OCI-LY3 (cell line): ENCODE results near the gene SMAD5.

Experiments
- H2AFZ ChIP-seq: fragments of 200-600, 300-600 bp; shearing (Covaris generic); 2 replicates; pipeline ENCODE4 v1.6.0; 2014; ENCODE audit warnings: antibody characterized with exemption, low read depth, low read length
- H3K27ac ChIP-seq: fragments of 200-600, 300-600 bp; sonication (generic); 2 replicates; pipeline ENCODE4 v1.5.1; 2014; ENCODE audit warnings: mild to moderate bottlenecking, low read length, moderate library complexity, mixed read lengths
- H3K27me3 ChIP-seq: fragments of 200-600, 300-600 bp; sonication (generic); 2 replicates; pipeline ENCODE4 v1.6.1; 2014; ENCODE audit warnings: low read depth, low read length, mixed read lengths
- H3K36me3 ChIP-seq: fragments of 200-600, 300-600 bp; sonication (generic); replicated peaks from 2 replicates; pipeline ENCODE3; 2014; ENCODE audit warnings: low read depth, low read length, mixed read lengths
- H3K4me1 ChIP-seq: fragments of 300-600, 200-600 bp; sonication (generic); 2 replicates; pipeline ENCODE4 v1.6.1; 2014; ENCODE audit warnings: low read length, mixed read lengths
- H3K4me2 ChIP-seq: fragments of 200-600, 300-600 bp; sonication (generic); 2 replicates; pipeline ENCODE4 v1.6.1; 2014; ENCODE audit warnings: low read length, mixed read lengths
- H3K4me3 ChIP-seq: fragments of 300-600, 200-600 bp; sonication (generic); 2 replicates; pipeline ENCODE4 v1.5.1; 2014; ENCODE audit warnings: antibody characterized with exemption, mild to moderate bottlenecking, low read length, moderate library complexity
- H3K79me2 ChIP-seq: fragments of 300-600, 200-600 bp; shearing (Covaris generic); 2 replicates; pipeline ENCODE4 v1.6.1; 2014; ENCODE audit warnings: mild to moderate bottlenecking, low read length, mixed read lengths
- H3K9ac ChIP-seq: fragments of 300-600, 200-600 bp; shearing (Covaris generic); 2 replicates; pipeline ENCODE4 v1.6.0; 2014; ENCODE audit warnings: mild to moderate bottlenecking, low read length, moderate library complexity
- H3K9me3 ChIP-seq: fragments of 200-600, 300-600 bp; shearing (Covaris generic); 2 replicates; pipeline ENCODE4 v1.6.1; 2014; ENCODE audit warnings: low read length, mixed read lengths; ENCODE audit not compliant: insufficient read depth
- H4K20me1 ChIP-seq: fragments of 200-600, 300-600 bp; sonication (generic); 2 replicates; pipeline ENCODE4 v1.6.1; 2016; ENCODE audit warnings: low read length, mixed read lengths; ENCODE audit not compliant: insufficient read depth
- CTCF ChIP-seq: fragments of 200-600, 300-600 bp; sonication (generic); IDR thresholded peaks from 2 replicates; pipeline ENCODE4 v1.5.1; 2014; ENCODE audit warnings: antibody characterized with exemption, low read length, low read depth
- EZH2phosphoT487 ChIP-seq: fragments of 200-600 bp; shearing (Covaris generic); IDR thresholded peaks from 2 replicates; pipeline ENCODE4 v1.6.1; 2018; ENCODE audit warnings: antibody characterized with exemption, mixed run types, low read depth

Gene SMAD5

GRCh38 chr5:136132557-136133221 is at the start of gene SMAD5:
SMAD5 (plus strand) TSS chr5:136132845; CDS start chr5:136153761, 20,916 bp downstream.
- Histone ChIP-seq H3K36me3 (no peaks in the 10 kb centered on the region), H3K27ac (peak within 1 kb of the TSS; percentile 21; the same call in 1 of the 2 replicates), H3K9me3 (no peaks in the 10 kb centered on the region), H3K4me2 (peak within 1 kb of the TSS; percentile 99), H3K79me2 (peaks cover 48% of the 10 kb centered on the region), H2AFZ (peak within 1 kb of the TSS; percentile 94), H3K4me1 (peaks cover 4% of the 10 kb centered on the region; the same call in 1 of the 2 replicates), H4K20me1 (peaks cover 25% of the 10 kb centered on the region), H3K27me3 (peaks cover 28% of the 10 kb centered on the region), H3K9ac (peak within 1 kb of the TSS; percentile 85), H3K4me3 (peak within 1 kb of the TSS; percentile 96)
- TF ChIP-seq CTCF = no peak
- TF ChIP-seq EZH2phosphoT487 = no peak

GRCh38 chr5:136084698-136085097 is 47.9 kb upstream of the SMAD5 start:
- Histone ChIP-seq H2AFZ (no peak overlapping the region), H3K27ac (no peak overlapping the region), H3K36me3 (no peaks in the 10 kb centered on the region), H3K79me2 (no peaks in the 10 kb centered on the region), H3K4me1 (peaks cover 24% of the 10 kb centered on the region), H3K9me3 (no peaks in the 10 kb centered on the region), H3K4me3 (no peak overlapping the region), H3K9ac (no peak overlapping the region), H4K20me1 (no peaks in the 10 kb centered on the region), H3K27me3 (peaks cover 8% of the 10 kb centered on the region), H3K4me2 (no peak overlapping the region)
- no peak for TF ChIP-seq CTCF
- no peak for TF ChIP-seq EZH2phosphoT487

- H3K9ac ChIP-seq = no peak overlapping the region
- no peak overlapping the region for H2AFZ ChIP-seq
- no peak overlapping the region for H3K4me3 ChIP-seq
- H3K9me3 ChIP-seq = no peaks in the 10 kb centered on the region
- H4K20me1 ChIP-seq = no peaks in the 10 kb centered on the region
- no peak overlapping the region for H3K27ac ChIP-seq
- H3K36me3 ChIP-seq = no peaks in the 10 kb centered on the region
- peaks cover 8% of the 10 kb centered on the region; the same call in 1 of the 2 replicates for H3K27me3 ChIP-seq
- peaks cover 10% of the 10 kb centered on the region for H3K4me1 ChIP-seq
- H3K79me2 ChIP-seq = no peaks in the 10 kb centered on the region
- H3K4me2 ChIP-seq = no peak overlapping the region
- TF ChIP-seq EZH2phosphoT487 = no peak
- no peak for TF ChIP-seq CTCF
These were observed 45.7 kb upstream of the SMAD5 start for GRCh38 chr5:136086783-136087566.
